DND-41 (cell line): ENCODE data around the gene FAAP100.

Experiments used
- CTCF ChIP-seq: IDR thresholded peaks from 2 replicates; pipeline ENCODE4 v1.5.1; 2012; ENCODE audit warnings: borderline replicate concordance, low read length, moderate library complexity, mild to moderate bottlenecking; ENCODE audit not compliant: poor library complexity, severe bottlenecking; ENCODE audit errors: extremely low read depth
- EZH2 ChIP-seq: IDR thresholded peaks from 3 replicates; pipeline ENCODE4 v1.6.1; 2012; ENCODE audit warnings: borderline replicate concordance, low read depth, mild to moderate bottlenecking, moderate library complexity, low read length, inconsistent platforms; ENCODE audit not compliant: severe bottlenecking

DNA sequence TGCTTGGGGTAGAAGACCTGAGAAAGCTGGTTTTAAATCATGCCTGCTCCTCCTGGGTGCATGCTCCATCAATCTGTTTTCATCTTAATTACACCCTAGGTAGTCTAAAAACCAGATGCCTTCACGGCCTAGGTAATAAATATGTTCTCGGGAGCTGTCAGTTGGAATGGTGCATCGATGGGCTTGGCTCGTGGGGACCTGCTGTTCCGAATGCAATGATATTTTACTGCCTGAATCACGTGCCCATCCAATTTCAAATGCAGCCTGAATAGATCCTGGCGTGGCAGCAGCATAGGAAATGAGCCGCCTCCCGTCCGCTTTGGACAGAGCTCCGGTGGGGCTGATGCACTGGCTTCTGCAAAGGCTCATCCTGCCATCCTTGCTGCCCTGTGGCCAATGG is 18.8 kb upstream of the FAAP100 start:
- TF ChIP-seq CTCF (no peak), EZH2 (no peak)
